ENCODE measurements around the gene AIG1.
A peak's percentile ranks its signal among the peaks of the same experiment; 100 is the strongest.
"Not testable (repeated sequence)": the region's sequence is repeated elsewhere in the genome, so short reads cannot be mapped to it uniquely, and the experiment has no call there.

AIG1 gene

GRCh38 chr6:143139884-143140283 lies 79.2 kb downstream of the AIG1 start:
- not testable (repeated sequence) for H3K27me3 ChIP-seq (ENCODE audit: insufficient read depth, low read length); H3K4me3 ChIP-seq (ENCODE audit: low read depth, low read length); H3K36me3 ChIP-seq (ENCODE audit: insufficient read depth, low read length); H3K79me2 ChIP-seq (ENCODE audit: control insufficient read depth, insufficient read depth, low read length, unreplicated experiment); H2AFZ ChIP-seq (ENCODE audit: low read length, unreplicated experiment)
- peaks cover 20% of the 10 kb centered on the region for H3K4me1 ChIP-seq (ENCODE audit: control insufficient read depth, insufficient read depth, low read length, unreplicated experiment)
- peak overlapping the region; percentile 60 for H3K27ac ChIP-seq (ENCODE audit: low read depth, low read length)

DNA sequence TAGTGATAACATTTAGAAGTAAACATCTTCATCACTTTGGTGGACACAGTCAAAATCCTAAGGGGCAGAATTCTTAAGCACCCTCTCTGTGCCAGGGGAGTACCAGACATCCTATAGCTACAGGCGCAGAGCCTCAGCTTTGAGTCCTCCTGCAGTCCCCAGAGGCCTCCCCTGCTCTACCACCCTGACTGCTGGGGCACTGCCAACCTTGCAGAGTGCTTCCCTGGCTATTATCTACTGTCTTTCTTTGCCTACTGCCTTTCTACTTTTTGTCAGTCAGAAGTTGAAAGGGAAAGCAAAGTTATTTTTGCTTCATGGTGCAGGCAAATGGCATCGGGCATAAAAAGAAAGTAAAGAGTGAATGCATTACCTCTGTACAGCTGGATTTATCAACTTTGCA lies 80.1 kb downstream of the AIG1 start:
- Histone ChIP-seq H3K27ac (ENCODE audit: low read depth, low read length) (no peak overlapping the region), H2AFZ (ENCODE audit: low read length, unreplicated experiment) (no peak overlapping the region)

DNA sequence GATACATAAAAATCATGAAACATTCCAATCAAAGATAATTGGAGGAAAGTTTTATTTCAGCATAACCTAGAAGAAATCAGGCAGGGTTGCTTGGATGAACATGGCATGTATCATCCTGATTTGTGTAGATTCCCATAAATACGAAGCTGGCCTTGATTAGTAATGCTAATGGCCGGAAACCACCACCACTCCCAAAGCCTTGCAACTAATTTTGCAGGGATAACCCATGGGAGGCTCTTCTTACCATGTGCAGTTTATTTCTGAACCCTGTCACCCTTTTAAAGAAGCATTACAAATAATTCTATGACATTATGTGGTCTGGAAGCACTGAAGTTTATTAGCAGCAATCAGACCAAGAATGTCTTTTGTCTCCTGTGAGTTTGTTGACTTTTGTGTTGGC lies 80.8 kb downstream of the AIG1 start:
- no peak overlapping the region for H3K27ac ChIP-seq (ENCODE audit: low read depth, low read length)
- no peaks in the 10 kb centered on the region for H3K27me3 ChIP-seq (ENCODE audit: insufficient read depth, low read length)
- H3K4me1 ChIP-seq (ENCODE audit: control insufficient read depth, insufficient read depth, low read length, unreplicated experiment): peaks cover 13% of the 10 kb centered on the region
- H3K4me3 ChIP-seq (ENCODE audit: low read depth, low read length): no peak overlapping the region
- H2AFZ ChIP-seq (ENCODE audit: low read length, unreplicated experiment): peak overlapping the region; percentile 36
- H3K36me3 ChIP-seq (ENCODE audit: insufficient read depth, low read length): peaks cover 8% of the 10 kb centered on the region; the same call in 1 of the 2 replicates
- no peaks in the 10 kb centered on the region for H3K79me2 ChIP-seq (ENCODE audit: control insufficient read depth, insufficient read depth, low read length, unreplicated experiment)

More for the DNA sequence above, 80.1 kb downstream of the AIG1 start:
- peaks cover 15% of the 10 kb centered on the region for H3K4me1 ChIP-seq (ENCODE audit: control insufficient read depth, insufficient read depth, low read length, unreplicated experiment)
- no peaks in the 10 kb centered on the region for H3K27me3 ChIP-seq (ENCODE audit: insufficient read depth, low read length)
- no peak overlapping the region for H3K4me3 ChIP-seq (ENCODE audit: low read depth, low read length)
- H3K36me3 ChIP-seq (ENCODE audit: insufficient read depth, low read length): peaks cover 8% of the 10 kb centered on the region; the same call in 1 of the 2 replicates
- H3K79me2 ChIP-seq (ENCODE audit: control insufficient read depth, insufficient read depth, low read length, unreplicated experiment): no peaks in the 10 kb centered on the region

DNA sequence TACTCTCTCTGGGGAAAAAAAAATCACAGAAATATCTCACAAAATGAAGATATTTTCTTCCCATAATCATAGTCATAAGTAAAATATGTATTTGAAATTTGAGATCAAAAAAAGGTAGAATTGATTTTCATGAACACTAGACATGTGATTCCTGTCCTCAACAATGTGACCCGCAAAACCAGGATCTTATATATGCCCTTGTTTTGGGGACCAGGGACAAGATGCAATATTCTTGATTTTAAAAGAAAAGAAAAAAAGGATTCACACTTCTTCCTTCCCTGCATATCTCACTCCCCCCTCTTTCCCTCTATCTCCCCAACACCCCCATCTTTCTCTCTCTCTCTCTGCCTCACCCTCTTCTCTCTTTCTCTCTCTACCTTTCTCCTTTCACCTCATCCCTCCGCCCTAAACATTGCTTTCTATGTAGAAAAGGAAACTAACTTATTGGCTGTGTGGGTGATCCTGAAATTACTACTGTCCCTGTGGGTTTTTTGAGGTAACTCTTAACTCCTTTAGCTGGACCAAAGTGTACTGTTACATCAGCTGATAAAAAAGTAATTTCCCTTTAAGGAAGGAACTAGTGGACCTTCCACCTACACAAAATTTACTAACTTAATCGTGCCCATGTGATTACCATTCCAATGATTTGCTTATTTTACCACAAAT lies 85.6 kb downstream of the AIG1 start:
- no peak overlapping the region for H3K27ac ChIP-seq (ENCODE audit: low read depth, low read length)
- H3K4me1 ChIP-seq (ENCODE audit: control insufficient read depth, insufficient read depth, low read length, unreplicated experiment): peaks cover 3% of the 10 kb centered on the region
- no peak overlapping the region for H2AFZ ChIP-seq (ENCODE audit: low read length, unreplicated experiment)
- no peaks in the 10 kb centered on the region for H3K36me3 ChIP-seq (ENCODE audit: insufficient read depth, low read length)
- no peak overlapping the region for H3K4me3 ChIP-seq (ENCODE audit: low read depth, low read length)
- no peaks in the 10 kb centered on the region for H3K79me2 ChIP-seq (ENCODE audit: control insufficient read depth, insufficient read depth, low read length, unreplicated experiment)
- no peaks in the 10 kb centered on the region for H3K27me3 ChIP-seq (ENCODE audit: insufficient read depth, low read length)

DNA sequence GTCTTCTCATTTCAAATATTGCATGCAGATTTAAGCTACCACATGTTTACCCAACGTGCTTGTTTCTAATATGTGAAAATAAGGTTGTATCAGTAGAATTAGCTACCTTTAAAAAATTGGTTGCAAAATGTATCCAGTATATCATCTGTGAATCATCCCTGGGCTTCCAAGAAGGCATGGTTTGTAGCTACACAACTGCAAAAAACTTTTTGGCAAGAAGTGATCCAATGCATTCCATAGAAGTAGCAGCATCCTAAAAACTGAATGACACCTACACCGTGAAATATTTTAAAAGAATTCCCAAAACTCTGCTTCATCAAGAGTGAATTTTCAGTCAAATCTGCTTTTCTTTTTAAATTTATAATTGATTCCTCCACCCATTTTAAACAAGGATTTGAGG lies 89.1 kb downstream of the AIG1 start:
- Histone ChIP-seq H3K27me3 (ENCODE audit: insufficient read depth, low read length) (no peaks in the 10 kb centered on the region), H3K79me2 (ENCODE audit: control insufficient read depth, insufficient read depth, low read length, unreplicated experiment) (no peaks in the 10 kb centered on the region), H3K4me1 (ENCODE audit: control insufficient read depth, insufficient read depth, low read length, unreplicated experiment) (no peaks in the 10 kb centered on the region), H3K4me3 (ENCODE audit: low read depth, low read length) (no peak overlapping the region), H2AFZ (ENCODE audit: low read length, unreplicated experiment) (no peak overlapping the region), H3K36me3 (ENCODE audit: insufficient read depth, low read length) (no peaks in the 10 kb centered on the region), H3K27ac (ENCODE audit: low read depth, low read length) (no peak overlapping the region)

DNA sequence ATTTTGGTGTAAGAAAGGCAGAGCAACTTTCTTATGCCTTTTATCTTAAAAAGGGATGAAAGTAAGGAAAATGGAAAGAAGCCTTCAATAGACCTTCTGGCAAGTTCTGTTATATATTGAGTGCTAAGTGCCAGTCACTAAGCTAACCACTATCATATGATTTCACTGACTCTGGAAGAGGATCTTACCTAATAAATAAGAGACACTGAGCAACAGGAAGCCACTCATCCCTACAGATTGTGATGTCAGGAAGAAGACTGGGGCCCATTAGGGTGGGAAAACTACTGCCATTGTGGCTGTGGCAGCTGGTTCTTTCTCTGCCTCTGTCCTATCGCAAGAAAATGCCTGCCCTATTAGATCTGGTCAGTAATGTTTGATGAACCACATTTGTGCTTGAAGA lies 89.6 kb downstream of the AIG1 start:
- no peaks in the 10 kb centered on the region for H3K4me1 ChIP-seq (ENCODE audit: control insufficient read depth, insufficient read depth, low read length, unreplicated experiment)
- no peaks in the 10 kb centered on the region for H3K36me3 ChIP-seq (ENCODE audit: insufficient read depth, low read length)
- no peak overlapping the region for H3K4me3 ChIP-seq (ENCODE audit: low read depth, low read length)
- no peak overlapping the region for H2AFZ ChIP-seq (ENCODE audit: low read length, unreplicated experiment)
- no peaks in the 10 kb centered on the region for H3K79me2 ChIP-seq (ENCODE audit: control insufficient read depth, insufficient read depth, low read length, unreplicated experiment)
- H3K27me3 ChIP-seq (ENCODE audit: insufficient read depth, low read length): no peaks in the 10 kb centered on the region
- no peak overlapping the region for H3K27ac ChIP-seq (ENCODE audit: low read depth, low read length)

DNA sequence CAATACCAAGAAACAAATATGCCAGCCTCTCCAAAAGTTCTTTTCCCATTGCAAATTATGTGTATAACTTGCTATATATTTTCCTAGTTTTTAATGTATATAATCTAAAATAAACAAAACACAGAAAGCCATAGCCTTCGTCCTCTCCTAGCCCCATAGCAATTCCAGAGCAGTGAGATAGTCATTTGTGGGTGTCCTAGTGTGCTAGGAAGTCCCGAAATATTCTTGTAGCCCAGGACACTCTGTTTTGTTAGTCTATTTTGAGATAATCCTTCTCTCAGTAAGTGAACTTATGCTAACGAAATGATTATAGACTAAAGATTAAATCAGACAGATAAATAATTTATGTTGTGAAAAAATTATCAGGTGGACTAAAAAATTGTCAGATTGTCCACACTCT lies 90.7 kb downstream of the AIG1 start:
- Histone ChIP-seq H3K36me3 (ENCODE audit: insufficient read depth, low read length) (no peaks in the 10 kb centered on the region), H3K4me3 (ENCODE audit: low read depth, low read length) (no peak overlapping the region), H3K79me2 (ENCODE audit: control insufficient read depth, insufficient read depth, low read length, unreplicated experiment) (no peaks in the 10 kb centered on the region), H3K4me1 (ENCODE audit: control insufficient read depth, insufficient read depth, low read length, unreplicated experiment) (no peaks in the 10 kb centered on the region), H3K27ac (ENCODE audit: low read depth, low read length) (no peak overlapping the region), H3K27me3 (ENCODE audit: insufficient read depth, low read length) (no peaks in the 10 kb centered on the region), H2AFZ (ENCODE audit: low read length, unreplicated experiment) (no peak overlapping the region)

- Histone ChIP-seq H3K27ac (ENCODE audit: low read depth, low read length) (no peak overlapping the region), H3K4me3 (ENCODE audit: low read depth, low read length) (no peak overlapping the region), H3K36me3 (ENCODE audit: insufficient read depth, low read length) (no peaks in the 10 kb centered on the region), H3K27me3 (ENCODE audit: insufficient read depth, low read length) (no peaks in the 10 kb centered on the region), H2AFZ (ENCODE audit: low read length, unreplicated experiment) (no peak overlapping the region), H3K79me2 (ENCODE audit: control insufficient read depth, insufficient read depth, low read length, unreplicated experiment) (no peaks in the 10 kb centered on the region), H3K4me1 (ENCODE audit: control insufficient read depth, insufficient read depth, low read length, unreplicated experiment) (peaks cover 25% of the 10 kb centered on the region)
These were observed 95.0 kb downstream of the AIG1 start for GRCh38 chr6:143155681-143156080.

DNA sequence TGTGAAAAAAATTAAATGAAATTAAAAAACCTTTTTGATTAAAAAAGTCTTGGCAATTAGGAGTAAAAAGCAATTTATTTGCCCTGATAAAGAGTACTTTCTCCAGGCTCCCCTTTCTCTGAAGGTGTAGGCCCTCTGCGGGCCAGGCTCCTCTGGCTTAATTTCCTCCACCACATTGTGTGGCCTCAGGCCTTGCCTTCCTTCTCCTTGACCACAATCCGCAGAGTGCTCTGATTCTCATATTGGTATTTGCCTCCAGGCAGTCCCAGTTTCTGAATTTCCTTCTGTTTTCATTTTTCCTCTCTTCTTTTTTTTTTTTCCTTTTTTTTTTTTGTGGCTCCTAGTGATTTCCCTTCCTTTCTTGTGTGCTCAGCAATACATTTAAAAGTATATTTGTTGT lies 96.4 kb downstream of the AIG1 start:
- Histone ChIP-seq H3K36me3 (ENCODE audit: insufficient read depth, low read length) (no peaks in the 10 kb centered on the region), H3K27me3 (ENCODE audit: insufficient read depth, low read length) (no peaks in the 10 kb centered on the region), H3K4me1 (ENCODE audit: control insufficient read depth, insufficient read depth, low read length, unreplicated experiment) (peaks cover 25% of the 10 kb centered on the region), H3K27ac (ENCODE audit: low read depth, low read length) (no peak overlapping the region), H3K4me3 (ENCODE audit: low read depth, low read length) (no peak overlapping the region), H3K79me2 (ENCODE audit: control insufficient read depth, insufficient read depth, low read length, unreplicated experiment) (no peaks in the 10 kb centered on the region), H2AFZ (ENCODE audit: low read length, unreplicated experiment) (no peak overlapping the region)

DNA sequence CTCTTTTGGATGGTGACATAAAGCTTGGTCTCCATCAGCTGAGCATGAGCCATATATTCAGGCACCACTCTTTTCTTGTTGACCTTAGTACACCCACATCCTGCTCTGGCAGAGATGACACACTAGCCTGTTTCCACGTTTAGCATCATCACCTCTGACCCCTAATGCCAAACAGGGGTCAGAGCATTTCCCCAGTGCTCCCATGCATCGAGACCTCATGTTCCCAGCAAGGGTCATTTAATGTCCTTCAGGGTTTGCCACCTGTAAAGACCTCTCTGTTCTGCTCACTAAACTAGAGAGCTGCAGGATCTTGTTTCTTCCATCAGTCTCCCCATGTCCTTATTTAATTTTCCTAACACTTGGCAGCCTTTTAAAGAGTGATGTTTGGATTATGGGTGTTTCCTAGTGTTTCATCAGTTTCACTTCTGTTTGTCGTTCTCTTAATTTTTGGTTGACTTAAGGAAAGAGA lies 97.5 kb downstream of the AIG1 start:
- Histone ChIP-seq H3K4me3 (ENCODE audit: low read depth, low read length) (no peak overlapping the region), H3K27me3 (ENCODE audit: insufficient read depth, low read length) (no peaks in the 10 kb centered on the region), H3K79me2 (ENCODE audit: control insufficient read depth, insufficient read depth, low read length, unreplicated experiment) (no peaks in the 10 kb centered on the region), H2AFZ (ENCODE audit: low read length, unreplicated experiment) (no peak overlapping the region), H3K27ac (ENCODE audit: low read depth, low read length) (0 out of 2 replicates have a peak overlapping the region, but pooled peaks have one; percentile 23), H3K4me1 (ENCODE audit: control insufficient read depth, insufficient read depth, low read length, unreplicated experiment) (peaks cover 25% of the 10 kb centered on the region), H3K36me3 (ENCODE audit: insufficient read depth, low read length) (no peaks in the 10 kb centered on the region)

DNA sequence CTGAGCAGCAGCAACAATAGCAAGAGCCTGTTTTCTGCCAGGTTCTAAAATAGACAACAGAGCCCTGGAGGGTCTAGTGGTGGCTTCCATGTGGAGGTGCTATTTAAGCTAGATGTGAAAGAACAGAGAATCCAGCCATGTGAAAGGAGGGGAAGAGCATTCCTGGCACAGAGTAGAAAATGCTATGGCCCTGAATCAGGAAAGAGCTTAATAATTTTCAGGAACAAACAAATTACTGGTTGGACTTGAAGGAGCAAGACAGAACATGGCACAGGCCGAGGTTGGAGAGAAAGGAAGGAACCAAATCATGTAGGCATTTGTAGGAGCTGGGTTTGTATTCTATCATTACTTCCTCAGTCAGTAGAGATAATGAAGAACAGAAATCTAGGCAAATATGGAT lies 98.3 kb downstream of the AIG1 start:
- no peaks in the 10 kb centered on the region for H3K27me3 ChIP-seq (ENCODE audit: insufficient read depth, low read length)
- no peak overlapping the region for H3K27ac ChIP-seq (ENCODE audit: low read depth, low read length)
- no peak overlapping the region for H2AFZ ChIP-seq (ENCODE audit: low read length, unreplicated experiment)

More for the DNA sequence above, 98.3 kb downstream of the AIG1 start:
- H3K4me1 ChIP-seq (ENCODE audit: control insufficient read depth, insufficient read depth, low read length, unreplicated experiment): peaks cover 25% of the 10 kb centered on the region
- H3K4me3 ChIP-seq (ENCODE audit: low read depth, low read length): no peak overlapping the region
- no peaks in the 10 kb centered on the region for H3K36me3 ChIP-seq (ENCODE audit: insufficient read depth, low read length)
- no peaks in the 10 kb centered on the region for H3K79me2 ChIP-seq (ENCODE audit: control insufficient read depth, insufficient read depth, low read length, unreplicated experiment)
